Small intestine (tissue), 7 donors: Measurements from ENCODE around the gene DNER. TPM values are rescaled to one million over a fixed set of nuclear protein-coding genes. Genes with fewer than 3 reads are reported as not detected.

Experiments
- DNase-seq, 2 donors: peaks; one replicate each; pipeline versions ENCODE4 v3.0.0 to v3.0.0-alpha.2; 2013
- FAIRE-seq: peaks from 2 replicates; lab custom pipeline; 2012; peaks lifted over from hg19 to GRCh38; lab: Jason Lieb, UNC
- H3K27ac ChIP-seq, 3 donors: one replicate each; pipeline ENCODE4 v1.5.1; 2013; ENCODE audit warnings: low read length in 2 of 3, mild to moderate bottlenecking in 2 of 3, control low read depth in 1 of 3, inconsistent platforms in 1 of 3, low read depth in 1 of 3, moderate library complexity in 1 of 3
- H3K27me3 ChIP-seq, 3 donors: one replicate each; pipeline ENCODE4 v1.6.1; 2013; ENCODE audit warnings: low read length in 3 of 3, inconsistent platforms in 1 of 3; ENCODE audit not compliant: control insufficient read depth in 3 of 3, insufficient read depth in 3 of 3
- H3K36me3 ChIP-seq, 3 donors: one replicate each; pipeline ENCODE4 v1.6.1; 2013; ENCODE audit warnings: low read length in 3 of 3, inconsistent platforms in 1 of 3, low read depth in 1 of 3, mild to moderate bottlenecking in 1 of 3, moderate library complexity in 1 of 3; ENCODE audit not compliant: control insufficient read depth in 3 of 3, insufficient read depth in 2 of 3
- H3K4me1 ChIP-seq, 3 donors: one replicate each; pipeline ENCODE4 v1.6.1; 2013; ENCODE audit warnings: low read length in 2 of 3, inconsistent platforms in 1 of 3, low read depth in 1 of 3, mild to moderate bottlenecking in 1 of 3, moderate library complexity in 1 of 3; ENCODE audit not compliant: control insufficient read depth in 3 of 3, insufficient read depth in 2 of 3
- H3K4me3 ChIP-seq, 3 donors: one replicate each; pipeline ENCODE4 v1.5.1; 2013; ENCODE audit warnings: low read length in 3 of 3, control low read depth in 1 of 3, inconsistent platforms in 1 of 3, low read depth in 1 of 3, mild to moderate bottlenecking in 1 of 3, moderate library complexity in 1 of 3
- H3K9me3 ChIP-seq, 2 donors: one replicate each; pipeline ENCODE4 v1.6.1; 2013; ENCODE audit warnings: low read depth in 1 of 2, low read length in 1 of 2; ENCODE audit not compliant: control insufficient read depth in 2 of 2, insufficient read depth in 1 of 2
- WGBS, 3 donors: extraction: QIAGEN DNeasy Blood & Tissue Kit; methylation state at CpG; one replicate each; pipeline ENCODE4 v1.1.7; 2013; 5-methylcytosine and 5-hydroxymethylcytosine counted together
- polyA plus RNA-seq, 4 donors: library from polyadenylated mRNA; stranded (reverse) in 3 of 4; unstranded in 1 of 4; fragments of 200-250 nt in 3 of 4; fragments of 120-200 nt in 1 of 4; gene quantifications; one replicate each; pipeline versions ENCODE4 v1.2.1 to v1.2.3, GENCODE V29; 2013
- donor health status: healthy with polysubstance abuse.
- donor health status: control.
- donor health status: control.
- donor health status: Bipolar disorder and iron deficiency.
- donor health status: healthy.

The DNER gene
- polyA plus RNA-seq, 4 donors: 0.99 to 2.4 TPM; not detected in 2

GRCh38 chr2:229636571-229636970, 77.8 kb downstream of the DNER start:
- Histone ChIP-seq H3K4me1 (no peaks in the 10 kb centered on the region), H3K9me3 (no peaks in the 10 kb centered on the region), H3K4me3 (no peak overlapping the region), H3K27me3 (peaks cover 0 to 5% (median 3%) of the 10 kb centered on the region in 3 donors), H3K27ac (no peak overlapping the region), H3K36me3 (no peaks in the 10 kb centered on the region)
- no peak for FAIRE-seq
- DNase-seq: no peak

GRCh38 chr2:229635371-229635680, 79.0 kb downstream of the DNER start:
- peaks cover 0 to 3% (median 3%) of the 10 kb centered on the region in 3 donors for H3K27me3 ChIP-seq
- DNase-seq (no peak), FAIRE-seq (no peak)
- 35 to 62% (median 58%) methylated on average over 1 of the region's 1 CpG for WGBS, 3 donors
- H3K9me3 ChIP-seq: no peaks in the 10 kb centered on the region
- no peak overlapping the region for H3K27ac ChIP-seq
- H3K36me3 ChIP-seq: no peaks in the 10 kb centered on the region
- no peaks in the 10 kb centered on the region for H3K4me1 ChIP-seq
- no peak overlapping the region for H3K4me3 ChIP-seq

- no peak overlapping the region for H3K27ac ChIP-seq
- H3K9me3 ChIP-seq: no peaks in the 10 kb centered on the region
- H3K36me3 ChIP-seq: no peaks in the 10 kb centered on the region
- WGBS, 3 donors: 37 to 55% (median 45%) methylated on average over 9 of the region's 9 CpGs
- H3K27me3 ChIP-seq: peaks cover 0 to 3% (median 3%) of the 10 kb centered on the region in 3 donors
- FAIRE-seq: no peak
- H3K4me1 ChIP-seq: no peaks in the 10 kb centered on the region
- H3K4me3 ChIP-seq: no peak overlapping the region
- DNase-seq: no peak
These were observed 79.6 kb downstream of the DNER start for GRCh38 chr2:229634601-229635370.

DNA sequence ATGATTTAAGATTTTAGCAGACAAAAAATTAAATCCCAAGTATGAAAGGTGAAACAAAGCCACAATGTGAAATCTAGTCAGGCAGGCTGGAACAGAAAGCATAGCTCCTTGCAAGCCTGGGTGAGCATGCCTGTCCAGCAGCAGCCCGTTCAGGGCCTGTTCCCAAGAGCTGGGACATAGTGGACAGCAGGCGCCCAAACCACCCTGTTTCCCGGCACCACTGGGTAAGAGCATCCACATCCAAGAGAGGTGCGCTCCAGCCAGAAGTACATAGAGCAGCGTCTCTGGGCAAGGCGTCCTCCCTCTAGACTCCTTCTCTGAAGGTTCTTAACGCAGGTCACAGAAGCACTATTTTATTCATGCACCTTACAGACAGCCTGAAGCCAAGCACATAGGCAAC, 80.8 kb downstream of the DNER start:
- Histone ChIP-seq H3K27me3 (peaks cover 0 to 3% (median 3%) of the 10 kb centered on the region in 3 donors), H3K36me3 (no peaks in the 10 kb centered on the region), H3K4me3 (no peak overlapping the region), H3K9me3 (no peaks in the 10 kb centered on the region), H3K4me1 (no peaks in the 10 kb centered on the region), H3K27ac (no peak overlapping the region)
- FAIRE-seq: no peak
- no peak for DNase-seq
- 70 to 75% (median 70%) methylated on average over 7 of the region's 7 CpGs for WGBS, 3 donors

GRCh38 chr2:229629039-229629438, 85.3 kb downstream of the DNER start:
- Histone ChIP-seq H3K27ac (no peak overlapping the region), H3K4me3 (no peak overlapping the region), H3K9me3 (no peaks in the 10 kb centered on the region), H3K27me3 (peaks cover 0 to 3% (median 0%) of the 10 kb centered on the region in 3 donors), H3K4me1 (no peaks in the 10 kb centered on the region), H3K36me3 (no peaks in the 10 kb centered on the region)
- DNase-seq (no peak), FAIRE-seq (no peak)

DNA sequence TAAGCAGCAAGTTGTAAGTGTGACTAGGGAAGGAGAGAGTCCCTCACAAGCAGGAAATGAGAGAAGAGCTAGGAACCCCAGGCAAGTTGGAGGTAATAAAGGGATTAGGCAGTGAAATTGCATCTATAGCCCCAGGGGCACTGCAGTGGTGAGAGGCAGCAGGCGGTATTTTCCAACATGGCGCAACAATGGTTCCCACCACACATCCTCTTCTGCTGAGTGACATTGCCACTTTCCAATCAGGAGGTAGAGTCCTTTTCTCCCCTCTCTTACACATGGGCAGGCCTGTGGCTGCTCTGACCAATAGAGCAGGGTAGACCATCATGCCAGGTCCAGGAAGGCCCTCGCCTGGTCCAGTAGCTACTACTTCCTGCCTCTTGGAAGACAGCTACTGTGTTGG, 86.6 kb downstream of the DNER start:
- H3K27me3 ChIP-seq: no peaks in the 10 kb centered on the region
- H3K4me3 ChIP-seq: no peak overlapping the region
- FAIRE-seq: no peak
- no peaks in the 10 kb centered on the region for H3K4me1 ChIP-seq
- DNase-seq: no peak
- H3K36me3 ChIP-seq: no peaks in the 10 kb centered on the region
- no peak overlapping the region for H3K27ac ChIP-seq
- WGBS, 3 donors: 60 to 75% (median 65%) methylated on average over 3 of the region's 3 CpGs
- H3K9me3 ChIP-seq: no peaks in the 10 kb centered on the region

GRCh38 chr2:229622495-229623355, 91.6 kb downstream of the DNER start:
- no peak for FAIRE-seq
- WGBS, 3 donors: 90 to 92% (median 92%) methylated on average over 12 of the region's 12 CpGs
- Histone ChIP-seq H3K4me3 (no peak overlapping the region), H3K9me3 (no peaks in the 10 kb centered on the region), H3K27me3 (no peaks in the 10 kb centered on the region), H3K27ac (no peak overlapping the region), H3K4me1 (no peaks in the 10 kb centered on the region), H3K36me3 (no peaks in the 10 kb centered on the region)
- DNase-seq: no peak

DNA sequence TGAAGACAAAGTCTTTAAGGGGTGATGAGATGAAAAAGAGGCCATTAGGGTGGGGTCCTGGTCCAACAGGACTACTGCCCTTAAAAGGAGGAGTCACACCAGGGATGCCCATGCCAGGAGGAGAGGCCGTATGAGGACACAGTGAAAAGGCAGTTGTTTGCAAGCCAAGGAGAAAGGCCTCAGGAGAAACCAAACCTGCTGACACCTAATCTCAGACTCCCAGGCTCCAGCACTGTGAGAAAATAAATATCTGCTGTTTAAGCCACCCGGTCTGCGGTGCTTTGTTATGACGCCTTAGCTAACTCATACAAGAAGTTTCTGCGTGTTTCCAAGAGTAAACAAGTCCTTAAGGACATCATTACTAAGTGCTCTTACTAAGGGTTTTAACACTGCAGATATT, 93.6 kb downstream of the DNER start:
- no peaks in the 10 kb centered on the region for H3K9me3 ChIP-seq
- no peaks in the 10 kb centered on the region for H3K27me3 ChIP-seq
- WGBS, 3 donors: 69 to 76% (median 72%) methylated on average over 5 of the region's 5 CpGs
- no peaks in the 10 kb centered on the region for H3K36me3 ChIP-seq
- FAIRE-seq (no peak), DNase-seq (no peak)
- H3K4me1 ChIP-seq: no peaks in the 10 kb centered on the region
- H3K27ac ChIP-seq: no peak overlapping the region
- H3K4me3 ChIP-seq: no peak overlapping the region
